HL-60/S4 (cell line): ENCODE measurements around the gene OR1M1.
"Not testable (repeated sequence)": the region's sequence is repeated elsewhere in the genome, so short reads cannot be mapped to it uniquely, and the experiment has no call there.

Experiments used
- in situ Hi-C: fragments of 300-500 bp; cut with MboI; formaldehyde crosslinking; loops from 2 replicates; pipeline ENCODE4 v1.14.3; 2022; ENCODE audit warnings: low sequenced_read_pairs

The OR1M1 gene, protein sequence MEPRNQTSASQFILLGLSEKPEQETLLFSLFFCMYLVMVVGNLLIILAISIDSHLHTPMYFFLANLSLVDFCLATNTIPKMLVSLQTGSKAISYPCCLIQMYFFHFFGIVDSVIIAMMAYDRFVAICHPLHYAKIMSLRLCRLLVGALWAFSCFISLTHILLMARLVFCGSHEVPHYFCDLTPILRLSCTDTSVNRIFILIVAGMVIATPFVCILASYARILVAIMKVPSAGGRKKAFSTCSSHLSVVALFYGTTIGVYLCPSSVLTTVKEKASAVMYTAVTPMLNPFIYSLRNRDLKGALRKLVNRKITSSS

DNA sequence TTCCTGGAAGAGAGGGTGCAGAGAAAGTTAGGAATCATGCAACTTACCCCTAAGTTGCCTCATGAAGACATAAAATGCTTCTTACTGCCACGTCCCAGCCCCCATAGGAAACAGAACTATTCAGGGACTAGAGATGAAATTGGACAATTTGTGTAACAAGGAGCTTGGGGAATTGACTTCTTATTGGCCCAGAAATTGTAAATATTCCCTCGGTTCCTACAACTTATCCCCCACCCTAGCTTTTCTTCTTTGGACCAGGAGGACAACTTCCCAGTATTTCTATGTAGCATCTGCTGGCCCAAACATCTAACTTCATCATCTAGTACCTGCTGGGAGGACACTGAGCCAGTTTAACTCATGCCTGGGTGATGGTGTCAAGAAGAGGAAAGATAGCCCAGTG lies at the start of gene OR1M1:
OR1M1 (plus strand) TSS at position 301 of the 400 bp plus-strand sequence. CDS start 6,184 bp downstream, outside the sequence.
- in situ Hi-C loops: no loop called here

DNA sequence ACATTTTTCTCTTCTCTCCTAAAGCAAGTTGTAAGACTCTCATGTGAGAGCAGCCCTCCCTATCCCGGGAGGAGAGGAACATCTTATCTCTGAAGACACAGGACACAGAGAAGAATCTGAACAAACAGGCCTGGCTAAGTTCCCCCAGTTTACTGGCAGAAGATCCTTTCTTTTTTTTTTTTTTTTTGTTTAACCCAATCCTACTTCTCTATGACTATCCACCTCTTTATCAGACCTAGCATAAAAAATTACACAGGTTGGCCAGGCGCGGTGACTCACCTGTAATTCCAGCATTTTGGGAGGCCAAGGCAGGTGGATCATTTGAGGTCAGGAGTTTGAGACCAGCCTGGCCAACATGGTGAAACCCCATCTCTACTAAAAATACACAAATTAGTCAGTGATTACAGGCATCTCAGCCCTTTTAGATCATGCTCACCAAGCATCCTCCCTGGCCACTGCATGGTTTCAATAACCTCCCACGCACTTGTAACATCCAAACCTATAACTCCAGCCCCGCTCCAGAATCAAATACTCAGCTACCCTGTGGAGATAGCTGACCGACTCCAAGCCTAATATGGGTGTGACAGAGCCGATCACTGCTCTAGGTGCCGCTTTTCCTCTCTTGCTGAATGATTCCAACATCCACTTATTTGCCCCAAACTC lies 49.3 kb upstream of the OR1M1 start:
- in situ Hi-C loops: no loop called here

DNA sequence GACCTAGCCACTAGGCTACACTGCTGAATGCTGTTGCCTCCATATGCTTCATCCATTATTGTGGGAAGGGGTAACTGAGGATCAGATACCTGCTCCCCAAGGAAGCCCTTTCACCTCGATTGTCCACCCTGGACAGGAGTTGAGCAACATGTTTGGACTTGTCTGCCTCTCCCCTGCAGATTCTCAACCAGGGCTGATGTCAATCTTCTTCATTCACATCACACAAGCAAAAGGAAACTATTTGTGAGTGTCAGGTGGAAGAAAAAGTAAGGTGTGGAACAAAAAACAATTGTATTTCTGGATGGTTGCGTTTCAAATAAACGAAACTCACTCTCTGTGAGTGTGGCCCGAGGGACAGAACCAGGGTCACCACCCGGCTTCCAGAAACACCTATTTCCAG lies 47.1 kb upstream of the OR1M1 start:
- in situ Hi-C loops: no loop called here

GRCh38 chr19:9040131-9040530 lies 46.7 kb upstream of the OR1M1 start:
- in situ Hi-C loops: no loop called here

GRCh38 chr19:9041023-9041422 lies 45.8 kb upstream of the OR1M1 start:
- in situ Hi-C loops: no loop called here

DNA sequence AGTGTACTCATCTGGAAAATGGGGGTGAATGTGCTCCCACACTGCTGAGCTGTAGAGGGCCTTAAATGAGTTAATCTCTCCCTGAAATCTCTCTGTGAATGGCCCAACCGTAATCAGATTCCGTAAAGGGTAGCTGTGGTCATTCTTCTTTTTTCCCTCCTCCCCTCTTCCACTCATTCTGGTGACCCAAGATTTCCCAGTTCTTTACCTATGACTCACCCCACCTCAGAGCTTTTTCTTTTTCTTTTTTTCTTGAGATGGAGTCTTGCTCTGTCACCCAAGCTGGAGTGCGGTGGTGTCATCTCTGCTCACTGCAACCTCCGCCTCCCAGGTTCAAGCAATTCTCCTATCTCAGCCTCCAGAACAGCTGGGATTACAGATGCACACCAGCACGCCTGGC lies 43.3 kb upstream of the OR1M1 start:
- in situ Hi-C loops: no loop called here

DNA sequence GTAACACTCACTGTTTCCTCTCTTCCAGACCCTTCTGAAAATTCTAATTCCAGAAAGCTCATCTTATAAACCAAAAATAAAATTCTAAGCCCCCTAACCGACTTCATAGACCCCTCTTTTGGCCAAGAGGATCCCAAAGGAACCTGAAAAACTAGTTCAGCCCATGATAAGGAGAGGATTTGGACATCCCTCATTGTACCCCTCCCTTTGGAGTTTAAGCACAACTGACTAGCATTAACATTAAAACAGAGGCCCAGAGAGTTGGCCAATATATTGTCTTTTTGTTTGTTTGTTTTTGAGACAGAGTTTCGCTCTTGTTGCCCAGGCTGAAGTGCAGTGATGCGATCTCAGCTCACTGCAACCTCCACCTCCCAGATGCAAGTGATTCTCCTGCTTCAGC lies 42.4 kb upstream of the OR1M1 start:
- in situ Hi-C loops: no loop called here

DNA sequence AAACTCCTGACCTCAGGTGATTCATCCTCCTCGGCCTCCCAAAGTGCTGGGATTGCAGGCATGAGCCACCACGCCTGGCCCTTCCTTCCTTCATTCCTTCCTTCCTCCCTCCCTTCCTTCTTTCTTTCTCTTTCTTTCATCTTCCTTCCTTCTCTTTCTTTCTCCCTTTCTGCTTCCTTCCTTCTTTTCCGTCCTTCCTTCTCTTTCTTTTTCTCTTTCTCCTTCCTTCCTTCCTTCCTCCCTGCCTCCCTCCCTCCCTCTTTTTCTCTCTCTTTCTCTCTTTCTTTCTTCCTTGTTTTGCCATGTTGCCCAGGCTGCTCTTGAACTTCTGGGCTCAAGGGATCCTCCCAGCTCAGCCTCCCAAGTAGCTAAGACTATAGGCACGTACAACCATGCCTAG lies 40.2 kb upstream of the OR1M1 start:
- in situ Hi-C loops: no loop called here

DNA sequence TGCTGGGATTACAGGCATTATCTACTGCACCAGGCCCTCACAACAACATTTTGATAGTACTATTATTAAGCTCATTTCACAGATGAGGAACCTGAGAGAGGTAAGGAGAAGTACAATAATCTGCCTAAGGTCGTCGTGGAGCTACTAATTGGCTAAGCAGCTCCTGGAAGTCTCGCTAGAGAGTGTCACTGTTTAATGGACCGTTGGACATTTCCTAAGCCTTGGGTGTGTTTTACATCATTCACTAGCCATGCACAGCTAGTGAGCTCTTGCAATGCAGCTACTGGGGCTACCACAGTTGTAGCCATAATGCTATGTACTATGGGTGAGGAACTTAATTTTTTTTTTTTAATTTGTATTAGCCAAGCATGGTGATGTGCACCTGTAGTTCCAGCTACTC lies 34.0 kb upstream of the OR1M1 start:
- in situ Hi-C loops: no loop called here

DNA sequence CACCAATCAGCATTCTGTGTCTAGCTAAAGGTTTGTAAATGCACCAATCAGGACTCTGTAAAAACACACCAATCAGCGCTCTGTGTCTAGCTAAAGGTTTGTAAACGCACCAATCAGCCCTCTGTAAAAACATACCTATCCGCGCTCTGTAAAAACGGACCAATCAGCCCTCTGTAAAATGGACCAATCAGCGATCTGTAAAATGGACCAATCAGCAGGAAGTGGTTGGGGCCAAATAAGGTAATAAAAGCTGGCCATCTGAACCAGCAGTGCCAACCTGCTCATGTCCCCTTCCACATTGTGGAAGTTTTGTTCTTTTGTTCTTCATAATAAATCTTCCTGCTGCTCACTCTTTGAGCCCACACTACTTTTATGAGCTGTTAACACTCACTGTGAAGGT lies 33.2 kb upstream of the OR1M1 start:
- in situ Hi-C loops: not testable (repeated sequence)

DNA sequence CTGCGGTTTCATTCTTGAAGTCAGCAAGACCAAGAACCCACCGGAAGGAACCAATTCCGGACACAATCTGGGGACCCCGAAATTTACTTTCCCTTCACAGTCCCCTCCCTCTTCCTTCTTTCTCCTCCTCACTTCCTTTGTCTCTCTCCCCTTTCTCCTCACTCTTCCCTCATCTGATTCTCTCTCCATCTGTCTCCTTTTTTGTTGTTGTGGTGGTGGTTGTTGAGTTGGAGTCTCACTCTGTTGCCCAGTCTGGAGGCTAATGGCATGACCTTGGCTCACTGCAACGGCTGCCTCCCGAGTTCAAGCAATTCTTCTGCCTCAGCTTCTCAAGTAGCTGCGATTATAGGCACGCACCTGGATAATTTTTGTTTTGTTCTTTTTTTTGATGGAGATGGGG lies 32.7 kb upstream of the OR1M1 start:
- in situ Hi-C loops: no loop called here

DNA sequence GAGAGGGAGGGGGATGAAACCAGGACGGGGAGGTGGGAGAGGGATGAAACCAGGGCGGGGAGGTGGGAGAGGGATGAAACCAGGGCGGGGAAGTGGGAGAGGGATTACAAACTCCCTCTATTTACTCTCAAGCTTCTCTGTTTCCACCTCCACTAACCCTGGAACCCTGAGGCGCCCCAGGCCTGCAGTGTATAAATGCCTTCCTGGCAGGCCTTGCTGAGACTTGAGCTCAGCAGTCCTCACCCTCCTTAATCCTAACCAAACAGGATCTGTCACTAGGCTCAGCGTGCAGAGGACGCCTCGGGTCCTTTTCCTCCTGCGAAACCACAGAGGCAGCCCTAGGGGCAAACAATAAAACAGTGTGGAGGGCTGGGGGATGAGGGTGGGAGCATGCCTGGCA lies 32.1 kb upstream of the OR1M1 start:
- in situ Hi-C loops: no loop called here

DNA sequence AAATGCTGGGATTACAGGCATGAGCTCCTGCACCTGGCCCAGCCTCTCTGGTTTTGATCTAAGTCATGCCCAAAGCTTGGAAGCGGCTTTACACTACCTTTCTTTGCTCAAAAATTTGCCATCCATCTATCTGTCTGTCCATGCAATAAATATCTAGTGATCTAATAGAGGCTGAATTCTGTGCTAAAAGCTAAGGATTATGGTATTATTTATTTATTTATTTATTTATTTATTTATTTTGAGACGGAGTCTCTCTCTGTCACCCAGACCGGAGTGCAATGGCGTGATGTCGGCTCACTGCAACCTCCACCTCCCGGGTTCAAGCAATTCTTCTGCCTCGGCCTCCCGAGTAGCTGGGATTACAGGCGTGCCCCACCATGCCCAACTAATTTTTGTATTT lies 30.7 kb upstream of the OR1M1 start:
- in situ Hi-C loops: not testable (repeated sequence)

GRCh38 chr19:9057505-9058258 lies 29.2 kb upstream of the OR1M1 start:
- in situ Hi-C loops: no loop called here

- in situ Hi-C loops: no loop called here
Observed at GRCh38 chr19:9058905-9059667, 27.8 kb upstream of the OR1M1 start.

DNA sequence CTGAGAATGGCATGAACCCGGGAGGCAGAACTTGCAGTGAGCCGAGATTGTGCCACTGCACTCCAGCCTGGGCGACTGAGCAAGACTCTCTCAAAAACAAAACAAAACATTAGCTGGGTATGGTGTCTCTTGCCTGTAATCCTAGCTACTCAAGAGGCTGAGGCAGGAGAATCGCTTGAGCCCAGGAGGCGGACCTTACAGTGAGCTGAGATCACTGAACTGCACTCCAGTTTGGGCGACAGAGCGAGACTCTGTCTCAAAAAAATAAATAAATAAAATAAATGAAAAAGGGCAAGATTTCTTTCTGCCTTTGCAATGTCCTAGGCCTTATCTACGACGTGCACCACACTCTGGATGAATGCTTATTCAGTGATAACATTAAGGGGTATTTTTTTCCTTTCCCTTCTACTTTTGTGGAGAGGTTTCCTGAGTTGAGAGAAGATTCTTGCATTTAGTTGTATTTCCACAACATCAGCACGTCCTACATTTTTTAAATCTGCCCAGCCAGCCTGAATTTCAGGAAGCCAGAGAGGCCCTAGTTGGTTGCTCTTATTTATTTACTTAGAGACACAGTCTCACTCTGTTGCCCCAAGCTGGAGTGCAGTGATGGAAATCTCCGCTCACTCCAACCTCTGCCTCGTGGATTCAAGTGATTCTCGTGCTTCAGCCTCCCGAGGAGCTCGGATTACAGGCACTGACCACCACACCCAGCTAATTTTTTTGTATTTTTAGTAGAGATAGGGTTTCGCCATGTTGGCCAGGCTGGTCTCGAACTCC lies 26.1 kb upstream of the OR1M1 start:
- in situ Hi-C loops: no loop called here

DNA sequence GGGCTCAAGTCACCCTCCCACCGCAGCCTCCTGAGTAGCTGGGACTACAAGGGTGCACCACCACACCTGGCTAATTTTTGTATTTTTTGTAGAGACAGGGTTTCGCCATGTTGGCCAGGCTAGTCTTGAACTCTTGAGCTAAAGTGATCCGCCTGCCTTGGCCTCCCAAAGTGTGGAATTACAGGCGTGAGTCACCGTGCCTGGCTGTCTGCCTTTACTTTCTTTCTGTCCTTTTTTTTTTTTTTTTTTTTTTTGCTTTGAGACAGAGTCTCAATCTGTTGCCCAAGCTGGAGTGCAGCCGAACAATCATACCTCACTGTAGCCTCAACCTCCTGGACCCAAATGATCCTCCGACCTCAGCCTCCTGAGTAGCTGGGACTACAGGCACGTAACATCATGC lies 25.0 kb upstream of the OR1M1 start:
- in situ Hi-C loops: no loop called here

DNA sequence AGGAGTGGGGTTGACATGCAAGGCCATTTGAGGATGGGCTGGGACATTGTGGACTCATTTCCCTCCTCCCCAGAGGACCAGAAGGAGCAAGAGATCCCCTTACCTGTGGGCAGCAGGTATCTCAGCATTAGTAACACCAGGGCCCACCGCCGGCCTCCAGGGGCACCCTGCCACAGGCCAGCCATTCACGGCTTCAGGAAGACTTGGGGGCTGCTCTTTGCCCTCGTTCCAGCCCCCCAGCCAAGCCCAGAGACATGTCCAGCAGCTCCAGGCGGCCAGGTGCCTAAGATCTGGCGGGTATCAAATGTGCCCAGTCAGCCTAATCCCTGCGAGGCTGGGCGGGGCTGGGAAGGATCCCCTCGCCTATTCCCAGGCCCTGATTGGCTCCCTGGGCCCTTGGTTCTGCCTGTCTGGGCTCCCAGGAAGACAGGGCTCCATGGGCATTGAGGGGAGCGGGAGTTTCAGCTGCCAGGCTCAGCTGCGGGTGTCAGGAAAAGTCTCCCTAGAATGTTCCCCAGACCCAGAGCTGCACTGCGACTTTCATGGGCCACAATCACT lies 21.3 kb upstream of the OR1M1 start:
- in situ Hi-C loops: no loop called here

DNA sequence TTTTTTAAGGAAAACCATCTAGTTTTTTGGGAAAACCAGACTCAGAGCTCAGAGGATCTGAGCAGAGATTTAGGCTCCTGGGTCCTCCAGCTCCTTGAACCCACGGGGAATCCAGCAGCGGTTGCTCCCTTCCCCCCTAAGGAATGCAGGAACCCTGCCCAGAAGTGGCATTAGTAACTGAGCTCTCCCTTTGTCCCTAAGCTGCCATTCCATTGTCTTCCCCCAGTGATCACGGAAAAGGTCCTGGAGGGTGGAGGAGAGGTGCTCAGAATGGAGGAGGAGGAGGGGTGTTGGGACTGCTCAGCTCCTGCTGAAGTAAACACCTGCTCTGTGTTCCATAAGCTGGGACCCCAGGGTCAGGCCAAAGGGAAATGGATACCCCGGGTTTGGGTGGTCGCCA lies 16.8 kb upstream of the OR1M1 start:
- in situ Hi-C loops: no loop called here

GRCh38 chr19:9071720-9072119 lies 15.1 kb upstream of the OR1M1 start:
- in situ Hi-C loops: not testable (repeated sequence)
